ENCODE measurements around the gene SLC7A7. TPM values are rescaled to one million over a fixed set of nuclear protein-coding genes. Genes with fewer than 3 reads are reported as not detected.
A peak's percentile ranks its signal among the peaks of the same experiment; 100 is the strongest.
"Not testable (repeated sequence)": the region's sequence is repeated elsewhere in the genome, so short reads cannot be mapped to it uniquely, and the experiment has no call there.

The SLC7A7 gene
- total and polyA plus RNA-seq, 9 of the 15 experiments (the other 6 are each of a cell fraction or from before 2014, with no cell fraction given) = 0.07 to 0.68 (median 0.41) TPM

DNA sequence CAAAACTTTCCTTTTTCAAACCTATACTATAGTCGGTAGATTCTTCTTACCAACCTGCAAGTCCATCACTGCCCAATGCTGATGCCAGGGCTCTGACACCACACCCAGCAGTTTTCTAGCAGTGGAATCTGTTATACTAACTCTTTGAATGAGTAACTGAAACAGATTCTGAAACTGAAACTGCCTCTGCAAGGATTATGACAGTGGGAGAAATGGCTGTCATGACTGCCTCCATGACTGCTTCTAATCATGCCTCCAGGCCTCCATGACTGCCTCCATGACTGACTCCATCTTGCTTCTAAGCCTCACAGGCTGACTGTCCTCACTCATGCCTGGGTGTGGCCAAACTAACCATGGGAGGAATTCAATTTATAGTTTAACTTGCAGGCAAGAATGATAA lies 78.2 kb downstream of the SLC7A7 start:
- no peak overlapping the region for H3K9ac ChIP-seq (ENCODE audit: insufficient read depth in 1 of 2, low read depth in 2 of 2, low read length in 2 of 2)
- intact Hi-C loops (cut with micrococcal nuclease) = no loop called here
- FAIRE-seq = no peak
- in situ Hi-C loops (cut with MboI) = no loop called here
- no peak for DNase-seq (ENCODE audit: extremely low read depth in 1 of 4, low spot score in 3 of 4)
- ChIA-PET CTCF (ENCODE audit: low intra/inter-chr PET ratio) (no interaction called here), POLR2A (no interaction called here)
- H3K9me3 ChIP-seq (replicated peaks; ENCODE audit: control insufficient read depth, insufficient read depth, low read depth, low read length) = no peaks in the 10 kb centered on the region
- 92% methylated on average over 1 of the region's 1 CpG for WGBS (ENCODE audit: insufficient coverage, low coverage, missing lambda C conversion rate)
- H3K36me3 ChIP-seq (ENCODE audit: control insufficient read depth, insufficient read depth, low read length) = no peaks in the 10 kb centered on the region
- no peak overlapping the region for H3K4me3 ChIP-seq
- H3K4me2 ChIP-seq (ENCODE audit: insufficient read depth, low read length) = no peak overlapping the region
- no peaks in the 10 kb centered on the region for H3K9me1 ChIP-seq (ENCODE audit: control insufficient read depth, insufficient read depth, low read length)
- no peak overlapping the region for H2AFZ ChIP-seq (ENCODE audit: low read depth, low read length)
- no peak overlapping the region for H3K27ac ChIP-seq (ENCODE audit: extremely low read depth, low read depth, low read length)
- peaks cover 0 to 3% of the 10 kb centered on the region in 2 experiments; a peak in 3 of 5 replicates for H3K4me1 ChIP-seq (replicated peaks in 1 of 2; ENCODE audit: control insufficient read depth in 2 of 2, insufficient read depth in 2 of 2, low read length in 2 of 2)
- H3K79me2 ChIP-seq (ENCODE audit: control insufficient read depth, insufficient read depth, low read length) = no peaks in the 10 kb centered on the region
- H3K27me3 ChIP-seq (ENCODE audit: control insufficient read depth in 2 of 2, insufficient read depth in 2 of 2, low read length in 2 of 2) = no peaks in the 10 kb centered on the region
- no TSS peak for BruUV-seq (replicated peaks)
- TF ChIP-seq, protein P1, sequence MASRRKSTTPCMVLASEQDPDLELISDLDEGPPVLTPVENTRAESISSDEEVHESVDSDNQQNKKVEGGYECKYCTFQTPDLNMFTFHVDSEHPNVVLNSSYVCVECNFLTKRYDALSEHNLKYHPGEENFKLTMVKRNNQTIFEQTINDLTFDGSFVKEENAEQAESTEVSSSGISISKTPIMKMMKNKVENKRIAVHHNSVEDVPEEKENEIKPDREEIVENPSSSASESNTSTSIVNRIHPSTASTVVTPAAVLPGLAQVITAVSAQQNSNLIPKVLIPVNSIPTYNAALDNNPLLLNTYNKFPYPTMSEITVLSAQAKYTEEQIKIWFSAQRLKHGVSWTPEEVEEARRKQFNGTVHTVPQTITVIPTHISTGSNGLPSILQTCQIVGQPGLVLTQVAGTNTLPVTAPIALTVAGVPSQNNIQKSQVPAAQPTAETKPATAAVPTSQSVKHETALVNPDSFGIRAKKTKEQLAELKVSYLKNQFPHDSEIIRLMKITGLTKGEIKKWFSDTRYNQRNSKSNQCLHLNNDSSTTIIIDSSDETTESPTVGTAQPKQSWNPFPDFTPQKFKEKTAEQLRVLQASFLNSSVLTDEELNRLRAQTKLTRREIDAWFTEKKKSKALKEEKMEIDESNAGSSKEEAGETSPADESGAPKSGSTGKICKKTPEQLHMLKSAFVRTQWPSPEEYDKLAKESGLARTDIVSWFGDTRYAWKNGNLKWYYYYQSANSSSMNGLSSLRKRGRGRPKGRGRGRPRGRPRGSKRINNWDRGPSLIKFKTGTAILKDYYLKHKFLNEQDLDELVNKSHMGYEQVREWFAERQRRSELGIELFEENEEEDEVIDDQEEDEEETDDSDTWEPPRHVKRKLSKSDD (conservative IDR thresholded peaks at IDR 0.05; ENCODE audit: low read length) = no peak
- TF ChIP-seq YY1 (IDR thresholded peaks at IDR 0.05; ENCODE audit: borderline replicate concordance in 1 of 3, control insufficient read depth in 1 of 3, extremely low read depth in 1 of 3, insufficient read depth in 3 of 3, insufficient read length in 1 of 3, insufficient replicate concordance in 2 of 3, low read depth in 1 of 3, low read length in 2 of 3) = peak in 1 of 3 experiments; percentile 53
- H4K20me1 ChIP-seq (replicated peaks; ENCODE audit: control insufficient read depth, insufficient read depth, low read length) = no peaks in the 10 kb centered on the region
- ATAC-seq = no peak

DNA sequence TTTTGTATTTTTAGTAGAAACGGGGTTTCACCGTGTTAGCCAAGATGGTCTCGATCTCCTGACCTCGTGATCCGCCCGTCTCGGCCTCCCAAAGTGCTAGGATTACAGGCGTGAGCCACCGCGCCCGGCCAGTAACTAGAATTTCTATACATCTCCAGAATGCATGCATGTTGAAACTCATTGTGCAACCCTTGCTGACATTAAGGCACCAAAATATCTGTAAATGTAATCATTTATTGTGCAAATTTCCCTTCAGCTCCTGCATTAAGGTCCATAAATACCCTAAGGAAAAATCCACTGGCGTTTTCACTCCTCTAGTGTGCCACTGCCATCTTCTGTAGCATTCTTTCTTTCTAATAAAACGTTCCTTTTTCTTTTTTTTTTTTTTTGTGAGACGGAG lies 78.9 kb downstream of the SLC7A7 start:
- H3K9me1 ChIP-seq (ENCODE audit: control insufficient read depth, insufficient read depth, low read length); ATAC-seq; H3K4me3 ChIP-seq; in situ Hi-C loops (cut with MboI); H3K27me3 ChIP-seq (ENCODE audit: control insufficient read depth in 2 of 2, insufficient read depth in 2 of 2, low read length in 2 of 2); H4K20me1 ChIP-seq (replicated peaks; ENCODE audit: control insufficient read depth, insufficient read depth, low read length); H2AFZ ChIP-seq (ENCODE audit: low read depth, low read length); H3K4me1 ChIP-seq (replicated peaks in 1 of 2; ENCODE audit: control insufficient read depth in 2 of 2, insufficient read depth in 2 of 2, low read length in 2 of 2); H3K36me3 ChIP-seq (ENCODE audit: control insufficient read depth, insufficient read depth, low read length); H3K27ac ChIP-seq (ENCODE audit: extremely low read depth, low read depth, low read length); H3K4me2 ChIP-seq (ENCODE audit: insufficient read depth, low read length); H3K9ac ChIP-seq (ENCODE audit: insufficient read depth in 1 of 2, low read depth in 2 of 2, low read length in 2 of 2); CTCF ChIA-PET (ENCODE audit: low intra/inter-chr PET ratio); H3K79me2 ChIP-seq (ENCODE audit: control insufficient read depth, insufficient read depth, low read length); POLR2A ChIA-PET; intact Hi-C loops (cut with micrococcal nuclease); DNase-seq (ENCODE audit: extremely low read depth in 1 of 4, low spot score in 3 of 4); H3K9me3 ChIP-seq (replicated peaks; ENCODE audit: control insufficient read depth, insufficient read depth, low read depth, low read length); BruUV-seq (replicated peaks); FAIRE-seq: not testable (repeated sequence)
- WGBS (ENCODE audit: insufficient coverage, low coverage, missing lambda C conversion rate) = 70% methylated on average over 6 of the region's 14 CpGs
